Spleen (tissue), 11 donors: ENCODE measurements around the gene TNRC6B. TPM values are rescaled to one million over a fixed set of nuclear protein-coding genes. Genes with fewer than 3 reads are reported as not detected.
A peak's percentile ranks its signal among the peaks of the same experiment; 100 is the strongest.

ENCODE experiments used
- DNase-seq: peaks from one replicate; pipeline ENCODE4 v3.0.0-alpha.2; 2020
- H3K27ac ChIP-seq, 8 donors: fragments of 200-600 bp; sonication (generic) in 7 of 8; 1 replicate in 4 of 8; 2 replicates in 4 of 8; pipeline versions ENCODE4 v1.5.0 to v1.8.0; 2016 to 2021; ENCODE audit warnings: inconsistent platforms in 4 of 8, mild to moderate bottlenecking in 4 of 8, moderate library complexity in 1 of 8
- H3K27me3 ChIP-seq, 7 donors: fragments of 200-600 bp; sonication (generic) in 6 of 7; replicated peaks in 1 of 7; 1 replicate in 4 of 7; 2 replicates in 3 of 7; pipeline versions ENCODE4 v1.5.0 to v1.8.0; 2016 to 2021; ENCODE audit warnings: inconsistent platforms in 3 of 7, mild to moderate bottlenecking in 1 of 7
- H3K36me3 ChIP-seq, 6 donors: fragments of 200-600 bp; sonication (generic) in 5 of 6; 1 replicate in 4 of 6; 2 replicates in 2 of 6; pipeline versions ENCODE4 v1.5.0 to v1.8.0; 2016 to 2021; ENCODE audit warnings: inconsistent platforms in 2 of 6
- H3K4me1 ChIP-seq, 6 donors: fragments of 200-600 bp; sonication (generic) in 5 of 6; 1 replicate in 3 of 6; 2 replicates in 3 of 6; pipeline versions ENCODE4 v1.5.0 to v1.8.0; 2016 to 2021; ENCODE audit warnings: inconsistent platforms in 3 of 6
- H3K4me3 ChIP-seq, 8 donors: fragments of 200-600 bp; sonication (generic) in 7 of 8; 1 replicate in 4 of 8; 2 replicates in 4 of 8; pipeline versions ENCODE4 v1.5.0 to v1.8.0; 2016 to 2021; ENCODE audit warnings: inconsistent platforms in 4 of 8, mild to moderate bottlenecking in 4 of 8, moderate library complexity in 2 of 8
- H3K9me3 ChIP-seq, 8 donors: fragments of 200-600 bp; sonication (generic) in 7 of 8; 1 replicate in 4 of 8; 2 replicates in 4 of 8; pipeline versions ENCODE4 v1.5.0 to v1.8.0; 2016 to 2021; ENCODE audit warnings: inconsistent platforms in 4 of 8
- CTCF ChIP-seq, 11 experiments: fragments of 200-600 bp in 7 of 11; fragments of 450-650 bp in 4 of 11; sonication (generic) in 4 of 11; IDR thresholded peaks in 8 of 11; conservative IDR thresholded peaks in 3 of 11; 1 replicate in 7 of 11; 2 replicates in 4 of 11; pipeline versions ENCODE4 v1.4.0 to v1.8.0; 2016 to 2021; ENCODE audit warnings: antibody characterized with exemption in 11 of 11, inconsistent platforms in 4 of 11, mild to moderate bottlenecking in 1 of 11
- POLR2A ChIP-seq, 3 donors: fragments of 450-650 bp; IDR thresholded peaks; one replicate each; pipeline ENCODE4 v1.5.1; 2017; ENCODE audit warnings: antibody characterized with exemption in 3 of 3, mild to moderate bottlenecking in 1 of 3
- POLR2AphosphoS5 ChIP-seq, 3 donors: sonication (generic); formaldehyde crosslinking; IDR thresholded peaks; one replicate each; pipeline ENCODE4 v1.5.1; 2017; ENCODE audit warnings: antibody characterized with exemption in 3 of 3
- WGBS, 5 donors: extraction: QIAGEN DNeasy Blood & Tissue Kit in 3 of 5; methylation state at CpG; one replicate each; pipeline versions ENCODE4 v1.1.5 to v1.1.7; 2013 to 2018; 5-methylcytosine and 5-hydroxymethylcytosine counted together
- intact Hi-C: fragments of 100-400 bp; cut with DNase I; formaldehyde crosslinking; loops from one replicate; pipeline ENCODE4 v1.15.0; 2023; ENCODE audit warnings: low total_unique reads
- polyA plus RNA-seq, 3 donors: library from polyadenylated mRNA; stranded (reverse); fragments of 200-250 nt; gene quantifications; one replicate each; pipeline ENCODE4 v1.2.1, GENCODE V29; 2013
- total RNA-seq, 7 donors: library from RNA; depleted of rRNA in 3 of 7; stranded (reverse); fragments of >200 nt in 3 of 7; fragmentation: NEBNext Ultra II Directional in 4 of 7; extraction: Animal tissue kit (Norgen Biotek cat#: 25700) in 4 of 7; gene quantifications; one replicate each; pipeline versions ENCODE4 v1.1.0 to v1.2.1, GENCODE V29; 2016 to 2021
- donor health status: healthy with polysubstance abuse.
- donor health status: DM: no; HTN: no; CAD: no; lungs with moderate emphysema.
- donor health status: DM: no; HTN: no; CAD: no.
- donor health status: Bipolar disorder and iron deficiency.
- donor health status: healthy.
- donor health status: DM: no; HTN: no; CAD: no.
- donor health status: DM: yes; HTN: yes; CAD: no.

Gene TNRC6B
- total and polyA plus RNA-seq, 10 donors: 1.2 to 221 (median 95.3) TPM

- intact Hi-C loops: no loop called here
- Histone ChIP-seq H3K4me3 (no peak overlapping the region), H3K27me3 (no peaks in the 10 kb centered on the region), H3K27ac (peak overlapping the region; percentile 16 to 70 (median 50)), H3K9me3 (no peaks in the 10 kb centered on the region), H3K36me3 (peaks cover 6 to 99% (median 48%) of the 10 kb centered on the region in 6 donors), H3K4me1 (peaks cover 8 to 72% (median 45%) of the 10 kb centered on the region in 6 donors)
- TF ChIP-seq POLR2AphosphoS5 (IDR thresholded peaks at IDR 0.05) (peak in 2 of 3 donors; percentile 74 to 80), CTCF (IDR thresholded peaks at IDR 0.05 in 8 of 11, conservative IDR thresholded peaks at IDR 0.05 in 3 of 11) (no peak), POLR2A (IDR thresholded peaks at IDR 0.05) (no peak)
- peak; percentile 76 for DNase-seq
- 20 to 32% (median 27%) methylated on average over 7 of the region's 7 CpGs for WGBS, 5 donors
These were observed 85.5 kb downstream of the TNRC6B start for GRCh38 chr22:40263191-40263590.

- Histone ChIP-seq H3K4me3 (no peak overlapping the region), H3K4me1 (peaks cover 8 to 65% (median 36%) of the 10 kb centered on the region in 6 donors), H3K36me3 (peaks cover 6 to 99% (median 63%) of the 10 kb centered on the region in 6 donors), H3K27me3 (no peaks in the 10 kb centered on the region), H3K27ac (peak overlapping the region in 6 of 8 donors; percentile 26 to 66 (median 51)), H3K9me3 (no peaks in the 10 kb centered on the region)
- WGBS, 5 donors: 10 to 28% (median 12%) methylated on average over 4 of the region's 4 CpGs
- TF ChIP-seq POLR2A (IDR thresholded peaks at IDR 0.05) (no peak), POLR2AphosphoS5 (IDR thresholded peaks at IDR 0.05) (peak in 2 of 3 donors; percentile 46 to 76), CTCF (IDR thresholded peaks at IDR 0.05 in 8 of 11, conservative IDR thresholded peaks at IDR 0.05 in 3 of 11) (no peak)
- intact Hi-C loops: no loop called here
- no peak for DNase-seq
These were observed 88.1 kb downstream of the TNRC6B start for GRCh38 chr22:40265783-40266182.

- DNase-seq: no peak
- intact Hi-C loops: no loop called here
- 94 to 97% (median 95%) methylated on average over 9 of the region's 9 CpGs for WGBS, 5 donors
- Histone ChIP-seq H3K27ac (no peak overlapping the region), H3K4me1 (peaks cover 0 to 66% (median 23%) of the 10 kb centered on the region in 6 donors), H3K9me3 (no peaks in the 10 kb centered on the region), H3K4me3 (no peak overlapping the region), H3K27me3 (no peaks in the 10 kb centered on the region), H3K36me3 (peaks cover 0 to 100% (median 62%) of the 10 kb centered on the region in 6 donors)
- TF ChIP-seq CTCF (IDR thresholded peaks at IDR 0.05 in 8 of 11, conservative IDR thresholded peaks at IDR 0.05 in 3 of 11): no peak
- no peak for TF ChIP-seq POLR2AphosphoS5 (IDR thresholded peaks at IDR 0.05)
- no peak for TF ChIP-seq POLR2A (IDR thresholded peaks at IDR 0.05)
These were observed 92.3 kb downstream of the TNRC6B start for GRCh38 chr22:40270031-40270430.

- no peak overlapping the region for H3K4me3 ChIP-seq
- H3K27ac ChIP-seq: no peak overlapping the region
- H3K9me3 ChIP-seq: no peaks in the 10 kb centered on the region
- H3K27me3 ChIP-seq: no peaks in the 10 kb centered on the region
- H3K36me3 ChIP-seq: peaks cover 0 to 100% (median 55%) of the 10 kb centered on the region in 6 donors
- peaks cover 5 to 66% (median 24%) of the 10 kb centered on the region in 6 donors for H3K4me1 ChIP-seq
- no peak for TF ChIP-seq POLR2A (IDR thresholded peaks at IDR 0.05)
- no peak for TF ChIP-seq CTCF (IDR thresholded peaks at IDR 0.05 in 8 of 11, conservative IDR thresholded peaks at IDR 0.05 in 3 of 11)
- no peak for TF ChIP-seq POLR2AphosphoS5 (IDR thresholded peaks at IDR 0.05)
- 86 to 93% (median 91%) methylated on average over 5 of the region's 5 CpGs for WGBS, 5 donors
- intact Hi-C loops: no loop called here
- DNase-seq: no peak
These were observed 93.1 kb downstream of the TNRC6B start for GRCh38 chr22:40270748-40271373.
